ENCODE results near the gene ITCH. TPM values are rescaled to one million over a fixed set of nuclear protein-coding genes. Genes with fewer than 3 reads are reported as not detected.
A peak's percentile ranks its signal among the peaks of the same experiment; 100 is the strongest.
"Not testable (repeated sequence)": the region's sequence is repeated elsewhere in the genome, so short reads cannot be mapped to it uniquely, and the experiment has no call there.

Gene ITCH
- 10 to 100 TPM; 38.8 to 45.6 TPM for total RNA-seq
- long read RNA-seq, full-length matches to known transcripts = 8 of 15 reads
- long read RNA-seq, partial matches to known transcripts = 1 of 15 reads
- long read RNA-seq, other reads (novel, unspliced or antisense) = 6 of 15 reads

DNA sequence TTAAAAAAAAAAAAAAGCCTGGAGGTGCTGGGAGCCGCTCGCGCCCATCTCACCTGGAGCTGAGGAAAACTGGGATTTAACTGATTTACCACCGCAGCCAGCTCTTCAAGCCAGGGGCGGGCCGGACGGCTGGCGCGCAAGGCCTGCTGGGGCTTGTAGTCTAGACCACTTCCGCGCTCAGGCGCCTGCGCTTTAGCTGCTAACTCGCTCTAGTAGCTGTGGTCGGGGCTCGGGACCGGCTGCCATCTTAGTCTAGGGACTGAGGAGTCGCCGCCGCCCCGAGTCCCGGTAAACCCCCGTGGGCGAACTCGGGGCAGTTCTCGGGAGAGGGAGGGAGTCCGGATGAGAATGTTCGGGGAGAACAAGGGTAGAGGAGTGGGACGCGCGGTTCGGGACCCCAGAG, at the start of gene ITCH:
TSS of gene ITCH (plus strand) at position 212 of the 403 bp plus-strand sequence. CDS start 30,539 bp downstream, outside the sequence.
- intact Hi-C loops (cut with DNase I) = no loop called here
- peak; percentile 97 for DNase-seq
- ATAC-seq = peak; percentile 100

DNA sequence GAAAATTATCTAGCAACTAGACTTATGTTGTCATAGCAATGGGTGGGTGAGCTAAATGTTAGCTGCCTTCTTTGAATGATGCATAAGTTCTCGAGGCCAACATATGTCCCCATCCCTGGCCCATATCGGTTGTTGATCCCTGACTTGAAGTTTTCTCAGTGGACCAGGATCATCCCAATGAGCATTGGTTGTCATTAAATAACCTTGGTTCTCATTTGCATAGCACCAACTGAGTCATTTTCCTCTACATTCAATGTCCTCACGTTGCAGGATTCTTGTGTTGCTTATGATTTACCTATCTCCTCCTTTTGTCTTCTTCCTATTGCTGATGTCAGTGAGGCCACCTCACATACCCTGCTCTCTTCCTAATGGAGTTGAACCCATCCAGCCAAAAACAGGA, 47.8 kb upstream of the ITCH start:
- ATAC-seq (no peak), DNase-seq (no peak)
- intact Hi-C loops (cut with DNase I) = no loop called here

DNA sequence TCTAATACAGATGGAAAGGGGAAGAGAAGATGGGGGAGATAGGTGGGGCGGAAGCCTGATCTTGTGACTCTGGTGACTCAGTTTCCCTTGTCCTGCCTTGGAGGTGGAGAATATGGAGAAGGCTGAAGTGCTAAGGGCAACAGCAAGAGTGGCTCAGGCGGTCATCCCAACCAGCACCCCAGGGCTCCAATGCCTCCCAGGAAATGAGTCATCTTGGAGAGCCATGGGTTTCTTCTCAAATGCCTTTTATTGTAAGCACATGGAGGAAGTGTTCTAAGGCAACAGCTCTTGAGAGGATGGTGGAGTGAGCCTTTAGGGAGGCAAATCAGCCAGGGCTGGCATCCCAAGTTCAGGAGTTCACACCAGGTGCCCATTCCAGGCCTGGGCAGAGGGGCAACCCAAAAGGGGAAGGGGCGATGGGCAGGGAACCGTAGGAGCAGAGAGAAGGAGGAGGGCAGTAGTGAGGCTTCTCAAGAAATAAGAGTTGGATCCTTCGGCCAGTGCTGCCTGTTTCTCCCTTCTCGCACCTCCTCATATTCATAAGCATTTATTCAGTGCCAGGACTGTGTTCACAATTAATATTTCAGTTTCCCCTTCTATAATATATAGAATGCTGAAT, 46.8 kb upstream of the ITCH start:
- DNase-seq (no peak), ATAC-seq (no peak)
- intact Hi-C loops (cut with DNase I) = no loop called here

DNA sequence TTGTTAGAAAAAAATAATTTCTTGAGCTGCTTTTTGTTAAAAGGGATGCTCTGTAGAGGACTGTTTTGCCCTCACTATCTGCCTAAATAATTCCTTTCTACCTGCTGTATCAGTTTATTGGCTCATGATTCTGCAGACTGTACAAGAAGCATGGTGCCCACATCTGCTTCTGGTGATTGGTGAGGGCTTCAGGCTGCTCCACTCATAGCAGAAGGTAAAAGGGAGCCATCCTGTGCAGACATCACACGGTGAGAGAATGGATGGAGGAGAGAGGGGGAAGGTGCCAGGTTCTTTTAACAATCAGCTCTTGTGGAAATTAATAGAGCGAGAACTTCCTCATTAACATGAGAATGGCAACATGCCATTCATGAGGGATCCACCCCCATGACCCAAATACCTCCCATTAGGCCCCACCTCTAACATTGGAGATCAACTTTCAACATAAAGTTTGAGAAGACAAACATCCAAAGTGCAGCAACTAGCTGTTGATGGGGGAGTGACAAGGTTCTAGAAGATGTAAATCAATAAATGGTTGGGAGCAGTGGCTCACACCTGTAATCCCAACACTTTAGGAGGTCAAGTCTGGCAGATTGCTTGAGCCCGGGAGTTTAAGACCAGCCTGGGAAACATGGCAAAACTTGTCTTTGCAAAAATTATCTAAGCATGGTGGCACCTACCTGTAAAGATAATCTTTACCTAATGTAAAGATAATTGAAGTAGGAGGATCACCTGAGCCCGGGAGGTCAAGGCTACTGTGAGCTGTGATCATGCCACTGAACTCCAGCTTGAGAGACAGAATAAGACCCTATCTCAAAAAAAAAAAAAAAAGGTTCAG, 44.2 kb upstream of the ITCH start:
- DNase-seq (no peak), ATAC-seq (no peak)
- intact Hi-C loops (cut with DNase I) = no loop called here

DNA sequence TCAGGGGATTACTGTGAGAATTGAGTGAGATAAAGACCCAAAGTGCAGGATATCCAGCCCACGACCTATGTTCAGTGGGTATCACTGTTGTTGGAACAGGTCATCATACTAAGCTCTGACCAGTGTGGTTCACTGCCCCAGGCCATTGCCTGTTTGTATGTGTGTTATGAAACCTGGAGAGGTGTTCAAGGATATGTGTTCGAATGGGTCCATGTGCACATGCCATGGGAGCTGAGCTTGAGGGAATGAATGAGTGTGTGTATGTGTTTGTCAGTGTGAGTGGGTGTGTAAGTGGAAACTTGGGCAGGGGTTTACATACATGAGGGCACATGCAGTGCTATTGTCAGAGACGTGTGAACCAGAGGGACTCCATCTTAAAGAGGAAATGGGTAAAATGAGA, 42.2 kb upstream of the ITCH start:
- intact Hi-C loops (cut with DNase I) = no loop called here
- no peak for DNase-seq
- no peak for ATAC-seq

DNA sequence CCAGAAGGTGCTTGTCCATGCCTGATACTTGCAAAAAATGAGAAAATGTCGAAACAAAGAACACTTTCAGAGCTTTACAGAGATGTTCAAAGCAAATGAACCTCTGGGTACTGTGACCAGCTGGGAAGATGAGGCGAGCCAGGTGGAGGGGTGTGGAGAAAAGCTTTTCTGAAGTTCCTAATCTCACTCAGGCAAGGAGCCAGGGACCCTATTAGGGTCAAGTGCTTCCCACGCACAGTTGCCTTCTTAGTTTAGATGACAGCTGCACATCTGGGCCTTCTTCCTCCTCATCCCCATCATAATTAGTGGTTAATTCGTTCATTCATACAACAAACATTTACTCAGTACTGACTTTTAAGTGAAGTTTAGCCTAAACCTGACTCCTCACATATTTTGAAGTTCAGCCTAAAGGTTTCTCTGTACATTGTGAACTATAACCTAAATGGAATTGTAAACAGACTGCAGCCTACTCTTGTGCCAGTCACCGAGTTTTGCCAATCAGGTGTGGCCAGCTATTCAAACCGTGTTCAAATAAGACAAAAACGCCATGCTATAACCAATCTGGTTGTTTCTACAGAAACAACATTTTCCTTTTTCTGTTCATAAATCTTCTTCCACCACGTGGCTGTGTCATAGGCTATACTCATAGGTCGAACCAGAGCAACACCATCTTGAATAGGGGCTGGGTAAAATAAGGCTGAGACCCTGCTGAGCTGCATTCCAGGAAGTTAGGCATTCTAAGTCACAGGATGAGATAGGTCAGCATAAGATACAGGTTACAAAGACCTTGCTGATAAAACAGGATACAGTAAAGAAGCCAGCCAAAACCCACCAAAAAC, 40.6 kb upstream of the ITCH start:
- intact Hi-C loops (cut with DNase I) = no loop called here
- ATAC-seq (no peak), DNase-seq (no peak)

DNA sequence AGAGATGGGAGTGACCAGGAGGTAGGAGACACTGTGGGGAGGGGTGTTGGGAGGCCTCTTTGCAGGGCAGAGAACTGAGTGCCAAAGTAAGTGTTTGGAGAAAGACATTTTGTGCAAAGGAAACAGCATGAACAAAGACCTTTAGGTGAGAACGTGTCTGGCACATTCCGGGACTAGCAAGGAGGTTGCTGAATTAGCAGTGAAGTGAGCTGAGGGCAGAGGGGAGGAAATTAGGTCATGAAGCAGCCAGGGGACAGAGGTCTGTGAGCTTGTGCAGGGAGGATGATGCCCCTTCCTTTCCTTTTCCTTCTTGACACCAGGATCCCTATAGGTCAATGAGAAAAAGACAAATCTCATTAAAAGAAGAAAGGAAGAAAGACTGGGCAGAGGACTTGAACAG, 38.5 kb upstream of the ITCH start:
- DNase-seq = no peak
- ATAC-seq = no peak
- intact Hi-C loops (cut with DNase I) = no loop called here

DNA sequence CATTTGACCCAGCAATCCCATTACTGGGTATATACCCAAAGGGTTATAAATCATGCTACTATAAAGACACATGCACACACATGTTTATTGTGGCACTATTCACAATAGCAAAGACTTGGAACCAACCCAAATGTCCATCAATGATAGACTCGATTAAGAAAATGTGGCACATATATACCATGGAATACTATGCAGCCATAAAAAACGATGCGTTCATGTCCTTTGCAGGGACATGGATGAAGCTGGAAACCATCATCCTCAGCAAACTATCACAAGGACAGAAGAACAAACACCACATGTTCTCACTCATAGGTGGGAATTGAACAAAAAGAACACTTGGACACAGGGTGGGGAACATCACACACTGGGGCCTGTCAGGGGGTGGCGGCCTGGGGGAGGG, 34.9 kb upstream of the ITCH start:
- intact Hi-C loops (cut with DNase I); DNase-seq; ATAC-seq: not testable (repeated sequence)

DNA sequence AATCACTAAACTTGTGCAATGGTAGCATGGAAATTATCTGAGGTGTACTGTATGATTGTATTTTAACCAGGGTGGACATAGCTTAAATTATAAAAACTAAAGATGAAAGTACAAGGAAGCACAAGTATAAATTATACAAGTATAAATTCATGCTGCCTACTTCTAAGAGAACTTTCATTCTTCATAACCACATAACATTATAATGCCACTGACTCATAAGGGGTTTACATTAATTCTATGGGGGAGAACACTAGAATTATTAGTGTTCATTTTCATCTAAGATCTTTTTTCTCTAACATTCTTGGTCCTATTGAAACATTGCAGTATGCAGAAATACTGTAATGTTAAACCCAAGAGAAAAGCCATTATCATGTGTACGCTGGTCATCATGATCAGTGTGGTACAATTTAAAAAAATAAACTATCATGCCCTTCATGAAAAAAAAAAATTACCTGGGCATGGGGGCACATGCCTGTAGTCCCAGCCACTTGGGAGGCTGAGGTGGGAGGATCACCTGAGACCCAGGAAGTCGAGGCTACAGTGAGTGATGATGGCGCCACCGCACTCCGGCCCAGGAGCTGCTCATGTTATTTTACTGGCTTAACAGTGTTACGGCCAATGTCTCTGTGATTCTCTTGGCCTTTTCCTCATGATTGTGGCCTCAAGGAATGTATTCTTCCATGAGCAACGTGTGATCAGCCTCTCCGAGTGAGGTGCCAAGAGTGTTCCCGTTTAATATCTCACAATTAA, 34.0 kb upstream of the ITCH start:
- DNase-seq (no peak), ATAC-seq (no peak)
- intact Hi-C loops (cut with DNase I) = no loop called here

DNA sequence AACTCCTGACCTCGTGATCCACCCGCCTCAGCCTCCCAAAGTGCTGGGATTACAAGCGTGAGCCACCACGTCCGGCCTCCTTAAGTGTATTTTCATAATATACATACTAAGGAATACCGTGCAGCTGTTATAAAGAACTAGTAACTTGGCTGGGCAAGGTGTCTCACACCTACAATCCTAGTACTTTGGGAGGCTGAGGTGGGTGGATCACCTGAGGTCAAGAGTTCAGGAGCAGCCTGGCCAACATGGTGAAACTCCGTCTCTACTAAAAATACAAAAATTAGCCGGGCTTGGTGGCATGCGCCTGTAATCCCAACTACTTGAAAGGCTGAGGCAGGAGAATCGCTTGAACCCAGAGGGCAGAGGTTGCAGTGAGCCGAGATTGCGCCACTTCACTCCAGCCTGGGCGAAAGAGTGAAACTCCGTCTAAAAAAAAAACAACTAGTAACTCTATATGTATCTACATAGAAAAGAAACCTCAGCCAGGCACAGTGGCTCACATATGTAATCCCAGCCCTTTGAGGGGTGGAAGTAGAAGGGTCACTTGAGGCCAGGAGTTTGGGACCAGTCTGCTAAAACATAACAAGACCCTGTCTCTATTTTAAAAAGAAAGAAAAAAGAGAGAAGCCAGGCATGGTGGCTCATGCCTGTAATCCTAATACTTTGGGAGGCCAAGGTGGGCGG, 32.1 kb upstream of the ITCH start:
- ATAC-seq; intact Hi-C loops (cut with DNase I); DNase-seq: not testable (repeated sequence)

DNA sequence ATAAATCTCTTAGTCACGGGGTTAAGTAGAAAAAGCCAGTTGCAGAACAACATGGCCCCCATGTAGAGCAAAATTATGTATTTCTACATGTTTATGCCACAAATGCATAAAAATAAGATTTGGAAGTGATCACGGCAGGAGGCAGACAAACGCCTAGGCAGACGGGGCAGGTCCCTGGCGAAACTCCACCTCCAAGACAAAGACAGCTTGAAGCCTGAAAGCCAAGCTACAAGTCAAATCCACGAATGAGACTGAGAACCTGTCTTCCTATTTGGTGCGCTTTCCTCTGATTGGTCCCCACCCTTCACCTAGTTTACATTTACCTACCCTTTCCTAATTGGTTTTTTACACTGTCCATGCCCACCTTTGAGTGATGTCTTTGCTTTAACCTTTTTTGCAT, 31.2 kb upstream of the ITCH start:
- intact Hi-C loops (cut with DNase I) = no loop called here
- no peak for ATAC-seq
- no peak for DNase-seq

DNA sequence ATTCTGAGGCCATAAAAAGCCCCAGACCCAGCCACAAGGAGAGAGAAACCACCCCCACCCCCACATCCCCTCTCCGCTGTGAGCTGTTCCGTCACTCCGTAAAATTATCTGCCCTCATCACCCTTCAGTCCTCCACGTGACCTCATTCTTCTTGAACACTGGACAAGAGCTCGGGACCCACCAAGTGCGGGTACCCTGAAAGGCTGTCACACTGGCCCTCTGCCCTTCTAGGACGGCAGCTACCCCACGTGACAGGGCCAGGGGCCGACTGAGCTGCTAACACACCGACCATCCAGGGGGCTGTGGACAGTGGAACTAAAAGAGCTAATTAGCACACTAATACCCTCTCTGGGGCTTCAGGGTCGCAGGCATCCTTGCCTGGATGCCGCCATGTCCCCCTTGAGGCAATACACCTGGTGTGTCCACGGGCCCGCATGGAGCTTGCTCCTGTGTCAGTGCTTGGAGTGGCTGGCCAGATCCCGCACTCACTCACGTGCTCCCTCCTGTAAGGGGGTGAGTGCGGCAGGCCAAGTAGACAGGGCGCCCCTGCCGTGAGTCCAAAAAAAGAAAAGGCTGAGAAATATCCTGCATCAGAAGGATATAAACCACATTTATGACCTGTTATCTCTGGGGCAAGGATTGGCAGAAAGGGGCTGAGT, 30.7 kb upstream of the ITCH start:
- no peak for ATAC-seq
- no peak for DNase-seq
- intact Hi-C loops (cut with DNase I) = no loop called here

DNA sequence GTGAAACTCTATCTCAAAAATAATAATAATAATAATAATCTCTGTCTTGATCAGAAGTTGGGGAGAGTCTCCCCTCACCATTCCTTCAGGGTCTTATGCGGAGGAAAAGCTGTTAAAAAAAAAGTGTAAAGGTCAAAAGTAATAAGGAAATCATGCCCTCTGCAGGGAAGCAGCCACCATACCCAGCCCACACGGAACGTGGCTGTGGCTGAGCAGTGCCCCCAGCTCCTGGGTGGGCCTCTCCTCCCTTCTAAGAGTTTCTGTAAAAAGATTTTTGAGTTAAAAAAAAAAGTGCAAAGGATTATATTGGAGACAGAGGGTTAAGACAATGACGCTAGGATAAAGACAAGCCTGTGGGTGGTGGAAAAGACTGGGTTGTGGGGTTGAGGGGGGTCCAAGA, 29.3 kb upstream of the ITCH start:
- DNase-seq = no peak
- no peak for ATAC-seq
- intact Hi-C loops (cut with DNase I) = no loop called here

DNA sequence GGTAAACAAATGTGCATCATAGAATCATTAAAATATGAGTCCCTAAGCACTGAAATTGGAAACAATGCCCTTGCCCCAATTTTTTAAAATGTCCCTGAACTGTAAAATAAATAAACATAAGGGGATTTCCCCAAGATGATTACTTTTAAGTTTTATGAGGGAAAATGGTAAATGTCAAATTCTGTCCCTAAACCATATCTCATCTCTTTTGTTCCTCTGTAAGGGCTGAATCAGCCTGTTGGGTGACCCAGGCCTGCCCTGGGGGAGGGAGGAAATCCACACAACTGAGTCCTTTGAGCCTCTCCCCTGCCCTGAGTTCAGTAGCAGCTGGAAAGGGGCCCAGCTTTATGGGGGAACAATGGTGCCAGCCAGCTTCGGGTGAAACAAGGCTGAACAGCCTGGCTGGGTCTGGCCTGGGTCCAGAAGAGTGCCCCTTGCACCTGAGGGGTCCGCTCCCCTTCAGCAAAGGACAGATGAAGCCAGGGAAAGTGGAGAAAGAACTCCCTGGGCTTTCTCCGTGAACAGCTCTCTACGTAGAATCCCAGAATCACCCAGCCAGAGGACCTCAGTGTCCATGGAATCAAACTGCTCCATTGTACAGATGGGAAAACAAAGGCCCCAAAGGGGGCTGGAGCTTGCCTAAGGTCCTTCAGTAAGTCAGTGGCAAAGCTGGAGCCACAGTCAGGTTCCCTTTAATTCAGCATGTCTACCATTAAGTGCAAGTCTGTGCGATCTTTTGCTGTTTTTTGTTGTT, 28.2 kb upstream of the ITCH start:
- DNase-seq (peak; percentile 26), ATAC-seq (peak in 1 of 2 donors; percentile 41)
- intact Hi-C loops (cut with DNase I) = no loop called here

DNA sequence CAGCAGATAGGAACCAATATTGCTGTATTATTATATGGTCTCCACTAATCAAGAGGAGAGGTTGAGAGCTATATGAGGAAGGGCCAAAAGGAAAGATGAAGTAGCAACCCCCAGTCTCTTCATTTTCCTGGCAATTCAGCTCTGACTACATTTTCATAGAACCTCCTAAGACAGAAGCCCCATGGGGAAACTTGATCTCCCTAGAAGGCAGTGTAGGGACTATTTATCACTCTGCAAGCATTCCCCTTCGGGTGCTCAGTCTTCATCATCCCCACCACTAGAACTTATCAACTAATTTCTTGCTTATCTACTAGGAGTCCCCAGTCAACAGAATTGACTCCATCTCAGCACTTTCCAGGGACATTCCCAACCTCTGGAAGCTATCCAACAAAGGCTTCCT, 25.5 kb upstream of the ITCH start:
- DNase-seq = no peak
- intact Hi-C loops (cut with DNase I) = no loop called here
- no peak for ATAC-seq

DNA sequence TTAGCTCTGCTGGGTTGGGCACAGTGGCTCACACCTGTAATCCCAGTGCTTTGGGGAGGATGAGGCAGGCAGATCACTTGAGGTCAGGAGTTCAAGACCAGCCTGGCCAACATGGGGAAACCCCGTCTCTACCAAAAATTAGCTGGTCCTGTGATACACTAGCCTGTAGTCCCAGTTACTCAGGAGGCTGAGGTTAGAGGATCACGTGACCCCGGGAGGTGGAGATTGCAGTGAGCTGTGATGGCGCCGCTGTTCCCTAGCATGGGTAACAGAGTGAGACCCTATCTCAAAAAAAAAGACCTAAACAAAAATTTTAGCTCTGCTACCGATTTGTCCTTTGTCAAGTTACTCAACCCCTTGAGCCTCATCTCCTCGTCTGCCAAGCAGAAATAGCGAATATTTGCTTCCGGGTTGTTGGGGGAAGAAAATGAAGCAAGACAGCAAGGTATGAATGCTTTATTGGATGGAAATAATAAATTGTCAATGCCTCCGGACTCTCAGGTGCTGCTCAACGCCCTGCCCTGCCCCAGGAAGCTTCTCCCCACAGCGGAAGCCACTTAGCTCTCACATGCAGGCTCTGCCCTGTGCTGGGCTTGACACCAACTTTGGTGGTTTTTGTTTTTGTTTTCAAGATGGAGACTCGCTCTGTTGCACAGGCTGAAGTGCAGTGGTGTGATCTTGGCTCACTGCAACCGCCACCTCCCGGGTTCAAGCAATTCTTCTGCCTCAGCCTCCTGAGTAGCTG, 24.9 kb upstream of the ITCH start:
- intact Hi-C loops (cut with DNase I) = no loop called here
- DNase-seq (no peak), ATAC-seq (no peak)

DNA sequence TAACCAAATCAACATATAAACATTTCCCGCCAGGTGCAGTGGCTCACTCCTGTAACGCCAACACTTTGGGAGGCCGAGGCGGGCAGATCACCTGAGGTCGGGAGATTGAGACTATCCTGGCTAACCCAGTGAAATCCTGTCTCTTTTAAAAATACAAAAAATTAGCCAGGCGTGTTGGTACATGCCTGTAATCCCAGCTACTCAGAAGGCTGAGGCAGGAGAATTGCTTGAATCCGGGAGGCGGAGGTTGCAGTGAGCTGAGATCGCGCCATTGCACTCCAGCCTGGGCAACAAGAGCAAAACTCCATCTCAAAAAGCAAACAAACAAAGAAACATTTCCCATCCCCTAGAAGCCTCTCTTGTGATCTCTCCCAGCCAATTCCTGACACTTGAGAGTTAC, 22.3 kb upstream of the ITCH start:
- intact Hi-C loops (cut with DNase I); DNase-seq; ATAC-seq: not testable (repeated sequence)

Data from left cardiac atrium (tissue), 4 donors.